ENCODE data around the gene GARRE1. TPM values are rescaled to one million over a fixed set of nuclear protein-coding genes. Genes with fewer than 3 reads are reported as not detected.

The GARRE1 gene
- total RNA-seq, 2 experiments from 2014 or later = 17.7 to 19.4 TPM

Other genes with a start within 250 kb of the GARRE1 start
- gene LSM14A, start 82.0 kb upstream of the GARRE1 start, total RNA-seq = 100 to 1,000 TPM; 141 to 156 TPM
- 100 to 1,000 TPM; 725 to 786 TPM for gene GPI, start 110.6 kb downstream of the GARRE1 start, total RNA-seq
- gene PDCD2L, start 149.8 kb downstream of the GARRE1 start, total RNA-seq = 10 to 100 TPM in 1 of 2 experiments, 1 to 10 TPM in 1; 9.4 to 13.3 TPM
- 100 to 1,000 TPM; 106 to 113 TPM for gene UBA2, start 173.8 kb downstream of the GARRE1 start, total RNA-seq
- under 1 TPM; 0.23 to 0.55 TPM for gene WTIP, start 227.2 kb downstream of the GARRE1 start, total RNA-seq